COLO668 (cell line): ENCODE measurements around the gene GOLGA2.
A peak's percentile ranks its signal among the peaks of the same experiment; 100 is the strongest.

Source experiments
- DNase-seq: peaks from one replicate; lab custom pipeline; 2025; ENCODE audit not compliant: unreplicated experiment; lab: John Stamatoyannopoulos, UW

GOLGA2 gene

GRCh38 chr9:128275198-128276007 lies at the start of gene GOLGA2:
TSS of gene GOLGA2 (minus strand) at chr9:128276007. CDS start at chr9:128275976, 31 bp downstream.
- DNase-seq = peak; percentile 15

- DNase-seq = no peak
These were observed 48.6 kb upstream of the GOLGA2 start for GRCh38 chr9:128324401-128324800.

- no peak for DNase-seq
These were observed 48.0 kb upstream of the GOLGA2 start for GRCh38 chr9:128323791-128324190.

GRCh38 chr9:128323212-128323730 lies 47.5 kb upstream of the GOLGA2 start:
- DNase-seq = no peak

- peak; percentile 96 for DNase-seq
These were observed 46.8 kb upstream of the GOLGA2 start, which contains the start of the genes COQ4 and TRUB2 for GRCh38 chr9:128322404-128323211. TSS of gene COQ4 (plus strand) at chr9:128322839. CDS start at chr9:128322859, 20 bp downstream. TSS of gene TRUB2 (minus strand) at chr9:128322447. CDS start at chr9:128322408, 39 bp downstream.

GRCh38 chr9:128321879-128322403 lies 46.1 kb upstream of the GOLGA2 start:
- DNase-seq = no peak

- DNase-seq = no peak
These were observed 45.5 kb upstream of the GOLGA2 start for GRCh38 chr9:128321343-128321742.

- DNase-seq = no peak
These were observed 41.8 kb upstream of the GOLGA2 start for GRCh38 chr9:128317629-128318028.

- DNase-seq = no peak
These were observed 40.6 kb upstream of the GOLGA2 start for GRCh38 chr9:128316421-128316820.

- no peak for DNase-seq
These were observed 38.9 kb upstream of the GOLGA2 start for GRCh38 chr9:128314697-128315096.

- no peak for DNase-seq
These were observed 34.7 kb upstream of the GOLGA2 start for GRCh38 chr9:128310461-128310860.

GRCh38 chr9:128309551-128309950 lies 33.7 kb upstream of the GOLGA2 start:
- DNase-seq = no peak

- DNase-seq = no peak
These were observed 29.1 kb upstream of the GOLGA2 start for GRCh38 chr9:128304971-128305288.

- no peak for DNase-seq
These were observed 28.5 kb upstream of the GOLGA2 start for GRCh38 chr9:128304136-128304970.

GRCh38 chr9:128298535-128299482 lies 23.0 kb upstream of the GOLGA2 start:
- DNase-seq = no peak

- DNase-seq = no peak
These were observed 21.5 kb upstream of the GOLGA2 start for GRCh38 chr9:128297221-128297773.

GRCh38 chr9:128296340-128297220 lies 20.8 kb upstream of the GOLGA2 start:
- DNase-seq = no peak

- DNase-seq = no peak
These were observed 18.3 kb upstream of the GOLGA2 start for GRCh38 chr9:128294142-128294541.
